Gastroesophageal sphincter (tissue), 3 donors: ENCODE results near the gene HSPE1.

Source experiments
- EP300 ChIP-seq: sonication (generic); formaldehyde crosslinking; IDR thresholded peaks from one replicate; pipeline ENCODE4 v1.6.1; 2017; ENCODE audit warnings: antibody characterized with exemption, mild to moderate bottlenecking
- POLR2A ChIP-seq, 2 donors: fragments of 450-650 bp; IDR thresholded peaks; one replicate each; pipeline ENCODE4 v1.6.1; 2017; ENCODE audit warnings: antibody characterized with exemption in 2 of 2, mild to moderate bottlenecking in 2 of 2, moderate library complexity in 1 of 2
- TF ChIP-seq, protein P1 (sequence below), 4 experiments: fragments of 200-600 bp in 2 of 4; fragments of 450-650 bp in 2 of 4; sonication (generic) in 1 of 4; IDR thresholded peaks; one replicate each; pipeline ENCODE4 v1.5.1; 2017 to 2019; ENCODE audit warnings: antibody characterized with exemption in 4 of 4, mild to moderate bottlenecking in 2 of 4, moderate library complexity in 2 of 4

GRCh38 chr2:197497326-197497725 is 2.9 kb upstream of the HSPE1 start:
- TF ChIP-seq POLR2A (IDR thresholded peaks at IDR 0.05) (no peak), EP300 (no peak)
- TF ChIP-seq, protein P1, sequence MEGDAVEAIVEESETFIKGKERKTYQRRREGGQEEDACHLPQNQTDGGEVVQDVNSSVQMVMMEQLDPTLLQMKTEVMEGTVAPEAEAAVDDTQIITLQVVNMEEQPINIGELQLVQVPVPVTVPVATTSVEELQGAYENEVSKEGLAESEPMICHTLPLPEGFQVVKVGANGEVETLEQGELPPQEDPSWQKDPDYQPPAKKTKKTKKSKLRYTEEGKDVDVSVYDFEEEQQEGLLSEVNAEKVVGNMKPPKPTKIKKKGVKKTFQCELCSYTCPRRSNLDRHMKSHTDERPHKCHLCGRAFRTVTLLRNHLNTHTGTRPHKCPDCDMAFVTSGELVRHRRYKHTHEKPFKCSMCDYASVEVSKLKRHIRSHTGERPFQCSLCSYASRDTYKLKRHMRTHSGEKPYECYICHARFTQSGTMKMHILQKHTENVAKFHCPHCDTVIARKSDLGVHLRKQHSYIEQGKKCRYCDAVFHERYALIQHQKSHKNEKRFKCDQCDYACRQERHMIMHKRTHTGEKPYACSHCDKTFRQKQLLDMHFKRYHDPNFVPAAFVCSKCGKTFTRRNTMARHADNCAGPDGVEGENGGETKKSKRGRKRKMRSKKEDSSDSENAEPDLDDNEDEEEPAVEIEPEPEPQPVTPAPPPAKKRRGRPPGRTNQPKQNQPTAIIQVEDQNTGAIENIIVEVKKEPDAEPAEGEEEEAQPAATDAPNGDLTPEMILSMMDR (IDR thresholded peaks at IDR 0.05), result no peak
